NCI-H226 (cell line): ENCODE data around the gene LHB.
A peak's percentile ranks its signal among the peaks of the same experiment; 100 is the strongest.
"Not testable (repeated sequence)": the region's sequence is repeated elsewhere in the genome, so short reads cannot be mapped to it uniquely, and the experiment has no call there.

Experiments
- DNase-seq: peaks from one replicate; pipeline ENCODE4 v3.0.0-alpha.2; 2015

LHB gene

DNA sequence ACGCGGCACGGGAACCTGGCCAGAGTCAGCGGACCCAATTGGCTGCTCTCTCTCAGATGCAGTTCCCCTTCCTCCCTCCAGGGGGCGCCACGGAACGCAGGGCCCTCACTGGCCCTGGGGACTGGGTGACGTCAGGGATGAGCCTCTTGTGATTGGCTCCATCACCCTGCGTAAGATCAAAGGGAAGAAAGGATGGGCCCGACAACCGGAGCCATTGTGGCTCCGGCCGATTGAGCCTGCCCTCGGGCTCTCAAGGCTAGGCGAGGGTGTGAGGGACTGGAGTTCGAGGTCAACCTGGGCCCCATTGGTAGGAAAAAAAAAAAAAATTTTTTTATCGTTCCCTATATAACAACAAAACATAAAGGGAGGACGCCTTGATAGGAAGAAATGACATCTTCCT is 19.9 kb upstream of the LHB start, which contains the start of gene CGB1:
Gene CGB1, minus strand, starts transcription at position 81 of the 400 bp plus-strand sequence. CDS start 184 bp downstream, outside the sequence.
- DNase-seq = peak; percentile 33

DNA sequence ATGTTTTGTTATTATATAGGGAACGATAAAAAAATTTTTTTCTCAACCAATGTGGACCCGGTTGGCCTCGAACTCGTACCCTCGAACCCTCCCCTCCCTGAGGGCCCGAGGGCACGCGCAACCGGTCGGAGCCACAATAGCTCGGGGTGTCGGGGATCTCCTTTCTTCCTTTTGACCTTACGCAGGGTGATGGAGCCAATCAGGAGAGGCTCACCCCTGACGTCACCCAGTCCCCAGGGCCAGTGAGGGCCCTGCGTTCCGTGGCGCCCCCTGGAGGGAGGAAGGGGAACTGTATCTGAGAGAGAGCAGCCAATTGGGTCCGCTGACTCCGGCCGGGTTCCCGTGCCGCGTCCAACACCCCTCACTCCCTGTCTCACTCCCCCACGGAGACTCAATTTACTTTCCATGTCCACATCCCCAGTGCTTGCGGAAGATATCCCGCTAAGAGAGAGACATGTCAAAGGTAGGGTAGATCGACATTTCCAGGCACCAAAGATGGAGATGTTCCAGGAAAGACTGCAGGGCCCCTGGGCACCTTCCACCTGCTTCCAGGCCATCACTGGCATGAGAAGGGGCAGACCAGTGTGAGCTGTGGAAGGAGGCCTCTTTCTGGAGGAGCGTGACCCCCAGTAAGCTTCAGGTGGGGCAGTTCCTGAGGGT is 14.9 kb upstream of the LHB start, which contains the start of gene CGB2:
Gene CGB2, plus strand, starts transcription at position 249 of the 660 bp plus-strand sequence. Its CDS starts 206 bp downstream, at position 455.
- peak; percentile 44 for DNase-seq

DNA sequence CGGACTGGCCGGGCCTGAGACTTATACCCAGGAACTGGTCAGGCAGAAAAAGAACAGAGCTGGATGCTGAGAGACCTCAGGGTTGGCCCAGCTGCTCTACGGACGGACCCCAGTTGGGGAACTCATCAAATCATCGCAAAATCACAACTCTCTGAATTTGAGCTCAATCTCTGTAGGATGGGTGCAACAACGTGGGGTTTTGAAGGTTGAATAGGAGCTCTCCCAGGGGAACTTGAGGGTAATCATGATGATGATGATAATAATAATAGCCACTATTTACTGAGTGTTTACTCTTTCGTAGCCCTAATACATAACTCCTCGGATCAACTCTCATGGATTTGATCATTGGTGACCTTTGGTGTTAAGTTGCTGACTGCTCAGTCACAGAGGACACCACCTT is 13.4 kb upstream of the LHB start:
- not testable (repeated sequence) for DNase-seq

DNA sequence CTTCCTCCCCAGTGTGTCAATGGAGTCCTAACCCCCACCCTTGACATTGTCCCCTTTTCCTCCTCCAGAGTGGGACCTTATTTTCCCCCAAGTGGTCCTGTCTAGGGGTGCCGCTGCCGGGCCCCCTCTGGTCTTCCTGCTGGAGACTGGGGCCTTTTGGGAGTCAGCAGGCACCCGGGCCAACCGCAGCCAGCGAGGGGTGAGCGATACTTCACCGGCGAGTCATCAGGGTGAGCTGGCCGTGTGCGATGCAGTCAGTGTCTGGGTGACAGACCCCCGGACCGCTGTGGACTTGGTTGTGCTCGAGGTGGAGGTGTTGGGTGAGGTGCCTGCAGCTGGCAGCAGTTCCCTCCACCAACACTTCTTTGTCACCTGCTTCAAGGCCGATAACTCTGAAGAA is 12.9 kb upstream of the LHB start:
- DNase-seq = not testable (repeated sequence)

DNA sequence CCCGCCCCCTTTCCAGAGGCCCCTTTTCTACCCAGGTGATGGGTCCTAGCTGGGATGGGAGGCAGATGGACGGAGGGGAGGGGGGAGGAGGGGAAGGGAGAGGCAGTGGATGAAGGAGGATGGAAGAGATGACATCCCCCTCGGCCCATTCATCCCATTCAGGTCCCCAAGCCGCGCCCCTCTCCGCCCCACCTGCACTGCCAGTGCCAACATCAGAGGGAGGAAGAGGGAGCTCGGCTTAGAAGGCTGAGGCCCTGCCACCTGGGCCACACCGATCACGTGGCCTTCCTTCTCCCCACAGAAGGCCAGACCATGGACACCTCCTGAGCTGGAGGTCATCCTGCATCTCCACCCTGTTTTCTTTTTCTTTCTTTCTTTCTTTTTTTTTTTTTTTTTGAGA is 11.8 kb upstream of the LHB start:
- DNase-seq = not testable (repeated sequence)

DNA sequence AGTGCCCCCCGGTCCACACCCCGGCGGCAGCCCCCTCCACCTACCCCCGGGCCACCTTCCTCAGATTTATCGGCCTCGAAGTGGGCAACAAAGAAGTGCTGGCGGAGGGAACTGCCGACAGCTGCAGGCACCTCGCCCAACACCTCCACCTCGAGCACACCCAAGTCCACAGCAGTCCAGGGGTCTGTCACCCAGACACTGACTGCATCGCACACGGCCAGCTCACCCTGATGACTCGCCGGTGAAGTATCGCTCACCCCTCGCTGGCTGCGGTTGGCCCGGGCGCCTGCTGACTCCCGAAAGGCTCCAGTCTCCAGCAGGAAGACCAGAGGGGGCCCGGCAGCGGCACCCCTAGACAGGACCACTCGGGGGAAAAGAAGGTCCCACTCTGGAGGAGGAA is 8.7 kb upstream of the LHB start:
- not testable (repeated sequence) for DNase-seq

DNA sequence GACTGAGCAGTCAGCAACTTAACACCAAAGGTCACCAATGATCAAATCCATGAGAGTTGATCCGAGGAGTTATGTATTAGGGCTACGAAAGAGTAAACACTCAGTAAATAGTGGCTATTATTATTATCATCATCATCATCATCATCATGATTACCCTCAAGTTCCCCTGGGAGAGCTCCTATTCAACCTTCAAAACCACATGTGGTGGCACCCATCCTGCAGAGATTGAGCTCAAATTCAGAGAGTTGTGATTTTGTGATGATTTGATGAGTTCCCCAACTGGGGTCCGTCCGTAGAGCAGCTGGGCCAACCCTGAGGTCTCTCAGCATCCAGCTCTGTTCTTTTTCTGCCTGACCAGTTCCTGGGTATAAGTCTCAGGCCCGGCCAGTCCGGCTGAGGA is 8.2 kb upstream of the LHB start:
- not testable (repeated sequence) for DNase-seq

DNA sequence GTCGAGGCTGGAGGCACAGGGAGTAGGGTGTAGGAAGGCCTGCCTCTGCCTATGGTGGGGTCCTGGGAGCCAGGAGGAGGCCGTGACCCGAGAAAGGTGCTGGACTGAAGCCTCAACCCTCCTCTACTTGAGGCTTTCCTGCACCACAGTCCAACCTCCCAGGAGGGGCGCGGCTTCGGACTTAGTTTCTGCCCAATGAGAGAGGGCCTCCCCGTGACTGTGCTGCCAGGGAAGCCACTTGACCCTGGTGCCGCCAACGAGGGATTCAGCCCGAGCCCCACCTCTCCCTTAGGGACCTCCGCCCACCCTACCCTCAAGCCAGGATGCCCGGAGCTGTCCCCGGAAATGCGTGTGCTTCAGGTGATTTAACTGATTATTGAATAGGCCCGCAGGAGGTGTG is 7.3 kb upstream of the LHB start, which contains the start of gene CGB3:
Gene CGB3, minus strand, starts transcription at position 101 of the 400 bp plus-strand sequence. CDS start 362 bp downstream, outside the sequence.
- not testable (repeated sequence) for DNase-seq

DNA sequence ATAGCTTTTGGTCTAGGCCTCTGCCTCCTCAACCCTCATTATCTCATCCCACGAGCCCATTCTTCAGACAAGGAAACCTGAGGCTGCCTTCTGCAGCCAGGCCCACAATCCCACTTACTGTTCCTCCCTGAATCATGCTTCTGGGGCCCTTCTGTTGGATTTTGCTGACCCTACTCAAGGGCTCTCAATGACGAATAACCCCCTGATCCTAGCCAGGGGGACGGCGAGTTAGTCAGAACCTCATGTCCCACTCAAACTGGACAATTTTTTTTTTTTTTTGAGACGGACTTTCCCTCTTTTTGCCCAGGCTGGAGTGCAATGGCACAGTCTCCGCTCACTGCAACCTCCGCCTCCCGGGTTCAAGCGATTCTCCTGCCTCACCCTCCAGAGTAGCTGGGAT is 5.2 kb upstream of the LHB start:
- no peak for DNase-seq

DNA sequence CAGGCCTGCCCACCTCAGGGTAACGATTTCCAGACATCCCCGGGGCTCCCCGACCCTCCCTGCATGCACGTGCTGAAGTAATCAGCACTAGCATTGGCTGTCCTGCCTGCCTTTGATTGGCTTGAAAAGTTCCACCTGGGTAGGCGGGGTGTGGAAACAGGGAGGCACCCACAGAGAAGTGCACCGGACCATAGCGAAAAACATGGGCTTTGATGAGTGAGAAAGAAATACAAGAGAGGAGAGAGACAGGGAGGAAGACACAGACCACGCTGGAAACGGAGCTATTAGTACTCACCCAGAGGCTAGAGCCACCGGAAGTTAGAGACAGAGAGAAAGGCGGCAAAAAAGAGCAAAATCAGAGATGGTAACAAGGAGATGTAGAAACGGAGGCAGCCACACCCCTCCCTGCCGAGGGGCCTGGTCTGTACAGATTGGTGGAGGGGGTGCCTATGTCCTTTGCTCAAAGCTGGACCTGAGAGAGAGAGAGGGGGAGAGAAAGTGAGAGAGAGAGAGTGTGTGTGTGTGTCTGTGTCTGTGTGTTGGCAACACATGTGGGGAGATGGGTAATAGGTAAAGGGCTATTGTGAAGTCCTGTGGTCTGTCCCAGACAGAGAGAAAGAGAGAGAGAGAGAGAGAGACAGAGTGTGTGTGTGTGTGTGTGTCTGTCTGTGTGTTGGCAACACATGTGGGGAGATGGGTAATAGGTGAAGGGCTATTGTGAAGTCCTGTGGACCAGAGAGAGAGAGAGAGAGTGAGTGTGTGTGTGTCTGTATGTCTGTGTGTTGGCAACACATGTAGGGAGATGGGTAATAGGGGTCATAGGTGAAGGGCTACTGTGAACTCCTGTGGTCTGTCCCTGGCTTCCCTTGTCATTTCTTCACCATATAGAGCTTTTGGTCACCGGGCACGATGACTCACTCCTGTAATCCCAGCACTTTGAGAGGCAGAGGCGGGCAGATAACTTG is 4.3 kb upstream of the LHB start:
- no peak for DNase-seq

DNA sequence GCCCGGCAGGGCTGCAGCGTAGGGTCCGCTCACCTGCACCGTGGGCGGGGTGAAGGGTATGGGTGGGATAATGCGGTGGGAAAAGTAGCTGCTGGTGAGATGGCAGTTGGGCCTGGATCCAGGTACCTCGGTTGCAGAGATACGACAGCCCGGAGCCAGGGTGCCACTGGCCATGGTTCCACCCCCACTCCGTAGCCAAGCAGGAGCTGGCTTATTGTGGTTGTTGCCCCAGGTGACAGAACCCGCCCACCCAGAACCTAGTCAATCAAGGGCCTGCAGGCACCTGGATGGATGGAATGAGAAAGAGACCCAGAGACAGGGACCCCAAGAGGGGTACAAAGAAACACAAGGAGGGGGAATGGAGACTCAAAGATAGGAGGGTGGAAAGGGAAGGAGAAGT is 3.5 kb upstream of the LHB start:
- DNase-seq = no peak

DNA sequence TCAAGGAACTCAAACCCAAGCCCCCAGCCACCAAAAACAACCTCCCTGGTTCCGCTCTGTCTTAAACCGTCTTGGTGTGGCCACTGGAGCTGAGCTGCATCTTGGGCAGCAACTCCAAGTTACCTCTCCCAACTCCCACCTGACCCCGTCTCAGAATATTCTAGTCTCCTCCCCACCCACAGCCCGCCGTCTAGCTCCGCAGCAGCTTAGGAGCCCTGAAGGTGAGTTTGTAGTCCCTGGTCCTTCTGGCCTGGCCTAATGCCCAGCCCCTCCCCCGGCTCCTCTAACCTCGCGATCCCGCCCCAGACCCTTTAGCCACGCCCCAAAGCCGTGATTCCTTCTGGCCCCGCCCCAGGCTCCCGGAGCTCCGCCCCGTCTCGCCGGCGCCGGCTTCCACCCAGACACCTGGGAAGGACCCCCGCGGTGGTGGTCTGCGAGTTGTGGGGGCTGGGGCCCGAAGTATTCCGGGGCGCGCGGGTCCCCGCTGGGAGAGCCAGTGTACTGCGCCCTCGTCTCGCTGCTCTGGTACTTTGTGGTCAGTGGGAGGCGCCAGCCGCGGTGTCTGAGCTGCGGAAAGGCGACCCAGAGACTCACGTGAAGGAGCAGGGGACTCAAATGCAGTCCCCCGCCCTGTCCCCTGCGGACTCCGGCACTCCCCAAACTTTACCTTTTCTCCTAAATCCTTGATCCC is 2.5 kb upstream of the LHB start:
- peak; percentile 28 for DNase-seq

DNA sequence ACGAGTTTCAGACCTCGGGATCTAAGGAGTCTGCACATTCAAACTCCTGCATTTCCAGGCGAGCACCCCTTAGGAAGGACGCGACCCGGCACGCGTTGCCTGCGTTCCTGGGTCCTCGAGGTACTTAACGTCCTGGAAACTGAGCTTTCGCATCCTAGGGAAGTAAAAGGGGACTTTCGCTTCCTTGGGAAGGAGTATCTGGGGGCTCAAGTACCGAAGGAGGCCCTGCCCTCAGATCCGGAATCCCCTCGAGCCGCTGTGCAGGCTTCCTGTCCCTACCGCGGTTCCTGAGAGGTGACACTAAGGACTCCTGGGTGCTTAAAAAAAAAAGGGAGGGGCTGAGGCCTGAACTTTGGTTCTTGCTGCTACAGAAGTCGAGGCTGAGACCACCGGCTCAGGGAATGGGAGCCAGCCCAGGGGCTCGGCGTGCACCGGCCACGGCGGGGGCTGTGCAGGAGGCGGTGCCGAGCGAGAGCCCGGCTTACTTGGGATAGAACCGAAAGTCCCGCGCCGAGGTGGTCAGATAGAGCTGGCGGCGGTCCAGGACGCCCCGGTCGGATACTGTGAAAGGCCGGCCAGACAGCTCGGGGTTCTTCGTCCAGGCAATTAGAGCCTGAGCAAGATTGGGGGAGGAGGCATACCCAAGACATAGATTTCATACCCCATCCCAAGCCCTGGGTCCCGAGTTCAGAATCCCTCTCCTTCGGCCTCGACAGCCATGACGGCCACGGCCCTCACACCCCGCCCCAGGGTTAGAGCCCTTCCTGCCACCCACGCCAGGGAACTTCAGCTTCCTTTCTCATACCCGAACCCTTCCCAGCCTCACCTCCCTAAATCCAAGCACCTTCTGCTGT is 1.7 kb upstream of the LHB start:
- DNase-seq = not testable (repeated sequence)

DNA sequence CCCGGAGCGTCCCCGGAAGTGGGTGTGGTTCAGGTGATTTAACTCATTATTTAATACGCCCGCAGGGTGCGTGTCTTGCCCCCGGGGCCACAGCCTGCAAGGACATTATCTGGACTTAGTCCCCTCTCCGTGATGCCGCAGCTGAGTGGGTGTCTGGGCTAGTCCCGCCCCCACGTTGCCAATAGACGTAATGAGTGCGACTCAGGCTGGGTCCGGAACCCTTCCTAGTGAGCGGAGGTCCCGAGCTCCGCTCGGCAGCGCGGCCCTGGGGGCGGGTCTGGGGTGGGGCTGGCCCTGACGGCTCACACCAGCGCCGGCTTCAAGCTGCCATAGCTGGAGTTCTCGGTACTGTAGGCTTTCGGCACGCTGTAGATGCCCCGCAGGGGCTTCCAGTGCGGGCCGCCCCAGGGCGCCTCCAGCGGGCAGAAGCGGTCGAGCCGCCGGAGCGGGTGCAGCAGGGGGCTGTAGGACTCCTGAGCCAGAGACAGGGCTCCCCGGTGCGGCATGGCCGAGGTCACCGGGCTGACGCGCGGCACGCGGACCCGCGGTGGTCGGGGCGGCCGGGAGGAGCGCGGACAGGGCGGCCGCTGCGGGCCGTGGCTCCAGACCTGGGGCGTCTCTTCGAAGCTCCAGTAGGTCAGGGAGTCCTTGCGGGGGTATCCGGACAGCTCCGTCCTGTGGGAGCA is 918 bp upstream of the LHB start:
- DNase-seq = peak; percentile 61

DNA sequence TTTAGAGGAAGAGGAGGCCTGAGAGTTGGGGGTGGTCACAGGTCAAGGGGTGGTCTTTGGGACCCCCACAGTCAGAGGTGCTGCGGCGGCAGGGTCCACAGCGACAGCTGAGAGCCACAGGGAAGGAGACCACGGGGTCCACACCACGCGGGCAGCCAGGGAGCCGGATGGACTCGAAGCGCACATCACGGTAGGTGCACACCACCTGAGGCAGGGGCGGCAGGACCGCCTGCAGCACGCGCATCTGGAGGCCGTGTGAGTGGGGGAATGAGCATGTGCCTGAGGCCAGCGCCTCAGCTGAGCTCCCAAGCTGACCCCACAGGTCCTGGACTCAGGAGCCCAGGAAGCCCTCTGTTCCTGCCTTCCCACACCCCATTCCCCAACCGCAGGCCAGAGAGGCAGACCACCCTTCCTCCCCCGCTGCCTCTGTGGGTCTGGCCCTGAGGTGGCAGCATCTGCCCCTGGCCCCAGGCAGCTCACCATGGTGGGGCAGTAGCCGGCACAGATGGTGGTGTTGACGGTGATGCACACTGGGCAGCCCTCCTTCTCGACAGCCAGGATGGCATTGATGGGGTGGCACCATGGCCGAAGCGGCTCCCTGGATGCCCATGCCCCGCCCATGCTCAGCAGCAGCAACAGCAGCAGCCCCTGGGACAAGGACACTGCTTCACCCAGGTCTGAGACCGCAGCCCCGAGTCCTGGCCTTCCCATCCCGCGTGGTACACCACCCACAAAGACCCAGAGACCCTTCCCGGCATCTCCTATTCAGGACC is 638 bp downstream of the LHB start:
- DNase-seq = no peak

DNA sequence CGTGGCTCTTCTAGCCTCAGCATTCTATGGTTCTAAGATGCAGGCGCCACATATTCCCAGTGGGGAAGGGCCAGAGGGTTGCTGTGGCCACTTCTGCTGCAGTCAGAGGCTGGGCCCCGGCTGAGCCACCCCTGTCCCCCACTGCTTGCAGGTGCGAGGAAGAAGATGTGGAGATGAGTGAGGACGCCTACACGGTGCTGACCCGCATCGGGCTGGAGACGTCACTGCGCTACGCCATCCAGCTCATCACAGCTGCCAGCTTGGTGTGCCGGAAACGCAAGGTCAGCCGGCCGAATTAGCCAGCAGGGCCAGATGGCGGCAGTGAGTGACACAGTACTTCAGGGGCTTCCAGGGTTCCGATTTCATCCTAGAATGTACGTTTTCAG is 2.0 kb downstream of the LHB start:
- no peak for DNase-seq

DNA sequence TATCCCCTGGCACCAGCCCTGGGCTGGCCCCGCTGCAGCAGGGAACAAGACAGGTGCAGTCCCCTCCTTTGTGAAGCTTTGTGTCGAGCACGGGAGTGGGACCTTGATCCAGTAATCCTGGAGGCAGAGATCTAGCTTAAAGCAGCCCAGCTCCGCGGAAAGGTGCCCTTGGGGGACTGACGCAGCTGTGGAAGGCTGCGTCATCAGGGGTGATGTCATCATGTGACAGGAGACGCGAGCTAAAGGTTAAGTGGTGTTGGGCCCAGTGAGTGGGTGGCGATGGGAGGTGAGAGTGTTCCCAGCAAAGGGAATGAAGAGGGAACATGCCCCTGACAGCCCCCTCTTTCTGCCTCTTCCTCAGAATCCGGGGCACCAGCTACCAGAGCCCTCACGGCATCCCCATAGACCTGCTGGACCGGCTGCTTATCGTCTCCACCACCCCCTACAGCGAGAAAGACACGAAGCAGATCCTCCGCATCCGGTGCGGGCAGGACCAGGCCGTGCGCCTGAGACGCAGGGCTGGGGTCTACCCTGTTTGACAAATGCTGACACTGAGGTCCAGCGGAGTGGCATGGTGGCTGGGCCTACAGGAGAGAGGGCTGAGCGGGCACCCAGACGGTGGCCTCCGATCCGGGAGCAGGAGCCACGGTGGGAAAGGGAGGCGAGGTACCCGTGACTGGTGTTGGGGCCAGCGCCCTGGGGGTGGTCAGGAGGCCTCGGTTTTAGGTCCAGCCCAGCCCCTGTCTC is 2.6 kb downstream of the LHB start:
- DNase-seq = no peak

DNA sequence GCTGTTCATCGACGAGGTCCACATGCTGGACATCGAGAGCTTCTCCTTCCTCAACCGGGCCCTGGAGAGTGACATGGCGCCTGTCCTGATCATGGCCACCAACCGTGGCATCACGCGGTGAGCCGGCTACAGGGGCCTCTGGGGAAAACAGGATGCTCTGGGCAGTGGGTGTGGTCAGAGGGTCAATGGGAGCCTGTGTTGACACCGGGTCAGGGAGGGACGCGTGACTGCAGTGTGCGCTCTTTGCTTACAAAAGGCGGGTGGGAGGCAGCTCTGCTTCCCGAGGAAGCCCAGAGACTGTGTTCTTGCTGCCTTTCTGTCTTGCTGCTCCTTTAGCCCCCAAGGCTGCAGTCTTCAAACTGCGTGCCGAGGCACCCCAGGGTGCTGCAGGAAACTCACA is 5.7 kb downstream of the LHB start:
- DNase-seq = no peak

DNA sequence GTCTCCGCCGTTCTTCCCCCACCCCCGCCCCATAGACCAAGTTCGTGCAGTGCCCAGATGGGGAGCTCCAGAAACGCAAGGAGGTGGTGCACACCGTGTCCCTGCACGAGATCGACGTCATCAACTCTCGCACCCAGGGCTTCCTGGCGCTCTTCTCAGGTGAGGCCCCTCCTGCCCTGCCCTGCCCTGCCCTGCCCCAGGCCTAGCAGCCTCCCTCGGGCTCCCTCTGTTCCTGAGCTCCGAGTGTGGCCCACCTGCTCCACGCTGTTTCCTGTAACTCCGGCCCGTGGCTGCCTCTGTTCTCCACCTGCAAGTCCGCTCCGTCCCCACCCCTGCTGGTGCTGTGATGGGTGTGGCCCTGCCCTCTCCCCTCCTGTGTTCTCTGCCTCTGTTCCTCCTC is 6.4 kb downstream of the LHB start:
- DNase-seq = no peak

DNA sequence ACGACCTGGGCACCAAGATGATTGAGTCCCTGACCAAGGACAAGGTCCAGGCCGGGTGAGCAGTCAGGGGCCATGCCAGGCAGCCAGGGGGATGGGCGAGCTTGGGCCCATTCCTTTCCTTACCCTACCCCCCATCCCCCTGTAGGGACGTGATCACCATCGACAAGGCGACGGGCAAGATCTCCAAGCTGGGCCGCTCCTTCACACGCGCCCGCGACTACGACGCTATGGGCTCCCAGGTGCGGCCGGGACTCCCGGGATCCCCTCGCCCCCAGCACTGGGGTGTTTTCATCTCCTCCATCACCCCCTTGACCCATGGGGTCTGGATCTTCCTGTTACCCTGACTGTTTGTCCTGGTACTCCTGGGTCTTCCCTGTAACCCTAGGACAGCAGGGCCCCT is 7.1 kb downstream of the LHB start:
- DNase-seq = no peak
